VCaP (cell line): ENCODE results near the gene RGP1.

ENCODE experiments used
- H3K27ac ChIP-seq: fragments of 450-650 bp; 2 replicates; pipeline ENCODE4 v1.5.1; 2017
- CTCF ChIP-seq: fragments of 450-650 bp; conservative IDR thresholded peaks from 2 replicates; pipeline ENCODE4 v1.5.1; 2017; ENCODE audit warnings: mild to moderate bottlenecking, moderate library complexity

The RGP1 gene

GRCh38 chr9:35797311-35798109 is 48.4 kb downstream of the RGP1 start:
- no peak overlapping the region for H3K27ac ChIP-seq
- no peak for TF ChIP-seq CTCF

GRCh38 chr9:35798658-35799374 is 49.7 kb downstream of the RGP1 start:
- no peak for TF ChIP-seq CTCF
- H3K27ac ChIP-seq, result no peak overlapping the region

GRCh38 chr9:35800530-35800929 is 51.4 kb downstream of the RGP1 start:
- no peak for TF ChIP-seq CTCF
- H3K27ac ChIP-seq, result no peak overlapping the region

- TF ChIP-seq CTCF, result no peak
- H3K27ac ChIP-seq, result no peak overlapping the region
Observed at GRCh38 chr9:35801328-35802128, 52.4 kb downstream of the RGP1 start.

GRCh38 chr9:35806101-35806500 is 57.0 kb downstream of the RGP1 start:
- no peak overlapping the region for H3K27ac ChIP-seq

More at GRCh38 chr9:35806101-35806500, 57.0 kb downstream of the RGP1 start:
- TF ChIP-seq CTCF, result no peak
